Posterior cingulate gyrus (tissue), 11 donors: ENCODE measurements around the gene PRX.
"Not testable (repeated sequence)": the region's sequence is repeated elsewhere in the genome, so short reads cannot be mapped to it uniquely, and the experiment has no call there.

Source experiments
- DNase-seq, 10 donors: peaks; one replicate each; pipeline versions ENCODE4 v3.0.0 to v3.0.0-alpha.2; 2020 to 2021; ENCODE audit warnings: mixed read lengths in 3 of 10
- intact Hi-C: fragments of 100-400 bp; cut with DNase I; formaldehyde crosslinking; loops from one replicate; pipeline ENCODE4 v1.15.1; 2023

PRX gene

DNA sequence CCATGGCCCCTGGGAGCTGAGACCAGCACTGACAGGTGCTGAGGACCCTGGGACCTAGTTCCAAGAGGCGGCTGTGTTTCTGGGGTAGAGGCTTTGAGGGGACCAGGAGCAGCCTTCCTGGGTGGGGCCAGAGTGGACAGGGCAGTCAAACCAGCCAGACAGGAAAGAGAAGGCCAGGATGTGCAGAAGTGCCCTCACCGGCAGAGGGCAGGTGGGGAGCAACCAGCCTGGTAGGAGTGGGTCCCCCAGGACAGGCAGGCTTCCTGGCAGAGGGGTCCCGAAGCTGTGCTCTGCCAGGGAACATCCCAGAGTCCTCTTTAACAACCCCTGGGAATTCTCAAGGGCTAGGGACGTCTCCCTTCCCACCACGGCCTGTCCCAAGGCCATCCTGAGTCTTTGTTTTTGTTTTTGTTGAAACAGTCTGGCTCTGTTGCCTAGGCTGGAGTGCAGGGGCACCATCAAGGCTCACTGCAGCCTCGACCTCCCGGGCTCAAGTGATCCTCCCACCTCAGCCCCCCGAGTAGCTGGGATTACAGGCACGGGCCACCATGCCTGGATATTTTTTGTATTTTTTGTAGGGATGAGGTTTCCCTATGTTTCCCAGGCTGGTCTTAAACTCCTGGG is 20.2 kb downstream of the PRX start:
- DNase-seq = no peak
- intact Hi-C loops = no loop called here

DNA sequence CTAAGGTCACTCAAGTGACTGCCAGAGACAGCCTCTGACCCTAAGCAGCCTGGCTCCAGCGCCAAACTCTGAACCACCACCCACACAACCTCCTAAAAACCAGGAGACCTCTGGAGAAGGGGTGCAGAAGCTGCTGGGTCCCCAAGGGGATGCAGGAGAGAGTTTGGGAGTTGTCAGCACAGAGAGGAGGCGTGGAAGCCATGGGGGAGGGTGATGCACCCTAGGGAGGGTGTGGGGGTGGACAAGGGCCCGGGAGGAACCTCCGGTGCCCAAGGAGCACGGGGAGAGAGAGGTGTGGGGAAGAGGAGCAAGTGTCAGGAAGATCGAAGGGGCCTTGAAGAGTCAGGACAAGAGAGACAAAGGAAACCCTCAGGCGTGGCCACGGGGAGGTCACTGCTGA is 21.1 kb downstream of the PRX start:
- no peak for DNase-seq
- intact Hi-C loops = no loop called here

DNA sequence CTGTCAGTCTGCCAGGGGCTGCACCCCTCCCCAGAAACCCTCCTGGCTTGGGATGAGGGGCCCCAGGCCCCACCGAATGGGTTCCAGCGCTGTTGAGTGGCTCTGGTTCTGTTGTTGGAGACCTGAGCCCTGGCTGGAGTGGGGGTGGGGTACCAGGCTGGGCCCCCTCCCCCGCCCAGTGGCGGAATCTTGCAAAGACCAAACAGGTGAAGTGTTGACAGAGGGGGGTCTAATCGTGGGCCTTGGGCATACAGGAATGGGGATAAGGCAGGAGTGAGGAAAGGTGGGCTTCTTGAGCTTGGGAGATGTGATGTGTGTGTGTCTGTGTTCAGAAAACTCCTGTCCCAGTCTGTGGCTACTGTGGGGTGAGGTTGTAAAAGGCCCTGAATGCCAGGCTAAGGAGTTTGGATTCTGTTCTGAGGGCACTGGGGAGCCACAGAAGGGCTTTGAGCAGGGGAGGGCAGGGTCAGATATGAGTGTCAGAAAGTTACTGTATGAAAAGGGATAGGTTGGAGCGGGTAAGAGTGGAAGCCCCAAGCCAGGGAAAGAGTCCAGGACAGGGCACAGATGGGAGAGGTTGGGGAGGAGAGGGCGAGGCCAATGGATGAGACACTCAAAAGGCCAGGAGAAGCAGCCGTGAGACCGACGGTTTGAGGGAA is 23.0 kb downstream of the PRX start, which contains the start of gene HIPK4:
HIPK4 (minus strand) TSS at position 98 of the 659 bp plus-strand sequence. CDS start 279 bp downstream, outside the sequence.
- intact Hi-C loops = no loop called here
- no peak for DNase-seq

DNA sequence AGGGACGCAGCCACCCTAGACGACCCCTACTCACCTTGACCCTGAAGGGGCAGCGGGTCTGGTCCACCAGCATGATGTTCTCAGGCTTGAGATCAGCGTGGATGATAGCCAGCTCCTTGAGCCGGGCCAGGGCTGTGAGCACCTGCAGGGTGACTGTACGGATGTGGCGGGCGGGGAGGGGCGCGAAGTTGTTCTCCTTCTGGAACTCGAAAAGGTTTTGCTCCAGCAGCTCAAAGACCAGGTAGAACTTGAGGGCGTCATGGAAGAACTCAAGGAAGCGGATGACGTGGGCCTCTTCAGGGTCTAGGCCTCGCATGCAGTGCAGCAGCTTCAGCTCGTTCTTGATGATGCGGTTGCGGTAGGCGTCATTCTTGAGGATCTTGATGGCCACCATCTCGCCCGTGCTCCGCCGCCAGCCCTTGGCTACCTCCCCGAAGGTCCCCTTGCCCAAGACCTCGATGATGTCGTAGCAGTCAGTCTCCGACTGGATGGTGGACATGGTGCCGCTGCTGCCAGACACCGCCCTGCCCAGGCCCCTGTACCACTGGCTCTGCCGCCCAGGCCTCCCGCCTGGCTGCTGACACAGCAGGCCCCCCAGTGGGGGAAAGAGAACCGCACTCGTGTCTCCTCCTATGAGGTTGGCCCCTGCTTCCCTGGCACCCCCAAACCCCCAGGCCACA is 23.6 kb downstream of the PRX start:
- DNase-seq = no peak

DNA sequence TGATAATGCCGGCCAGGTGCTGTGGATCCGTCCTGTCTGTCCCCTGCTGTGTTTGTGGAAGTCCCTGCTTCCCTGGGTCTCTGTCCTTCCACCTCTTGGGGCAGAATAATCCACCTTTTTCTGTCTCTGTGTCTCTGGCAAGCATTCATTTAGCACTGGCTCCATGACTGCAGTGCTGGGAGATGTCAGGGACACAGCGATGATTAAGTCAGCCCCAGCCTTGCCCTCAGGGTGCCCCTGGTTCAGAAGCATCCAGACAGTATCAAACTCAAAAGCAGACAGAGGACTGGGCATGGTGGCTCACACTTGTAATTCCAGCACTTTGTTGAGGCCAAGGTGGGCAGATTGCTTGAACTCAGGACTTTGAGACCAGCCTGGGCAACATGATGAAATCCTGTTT is 24.7 kb downstream of the PRX start:
- intact Hi-C loops = no loop called here
- DNase-seq = no peak

More for the DNA sequence above, 23.6 kb downstream of the PRX start:
- intact Hi-C loops = no loop called here

DNA sequence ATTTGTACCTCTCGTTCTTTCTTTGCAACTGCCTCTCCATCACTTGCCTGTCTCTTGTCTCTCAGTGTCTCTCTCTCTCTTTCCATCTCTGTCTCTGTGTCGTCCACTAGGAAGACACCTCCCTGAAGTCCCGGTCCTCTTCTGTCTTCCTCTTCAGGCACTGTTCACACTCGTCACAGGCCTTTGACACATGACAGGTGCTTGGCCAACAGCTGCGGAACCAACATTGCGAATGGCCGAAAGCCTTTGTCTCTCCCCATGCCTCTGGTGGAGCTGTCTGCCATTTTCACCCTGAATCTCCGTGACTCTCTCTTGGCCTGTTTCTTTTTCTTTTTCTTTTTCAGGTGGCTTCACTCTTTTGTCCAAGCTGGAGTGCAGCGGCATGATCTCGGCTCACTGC is 26.0 kb downstream of the PRX start:
- no peak for DNase-seq
- intact Hi-C loops = no loop called here

DNA sequence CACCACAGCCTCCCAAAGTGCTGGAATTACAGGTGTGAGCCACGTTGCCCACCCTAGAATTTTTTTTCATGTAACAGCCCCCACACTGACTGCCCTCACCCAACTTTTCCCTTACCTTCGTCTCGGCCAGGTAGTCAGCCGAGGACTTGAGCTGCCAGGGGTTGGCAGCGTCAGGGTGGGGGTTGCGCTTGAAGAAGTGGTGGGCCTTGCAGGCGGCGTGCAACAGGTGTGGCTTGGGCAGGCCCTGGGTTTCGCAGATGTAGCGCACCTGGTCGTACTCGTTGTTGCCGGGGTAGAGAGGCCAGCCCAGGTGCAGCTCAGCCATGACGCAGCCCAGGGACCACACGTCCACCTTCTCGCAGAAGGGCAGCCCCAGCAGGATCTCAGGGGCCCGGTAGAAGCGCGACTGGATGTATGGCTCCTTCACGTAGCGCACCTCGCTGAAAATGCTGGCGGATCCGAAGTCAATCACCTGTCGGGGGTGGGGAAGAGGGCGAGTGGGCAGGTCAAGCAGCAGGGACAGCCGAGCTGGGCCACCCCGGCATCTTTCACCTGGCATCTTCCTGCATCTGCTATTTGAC is 29.4 kb downstream of the PRX start:
- intact Hi-C loops = no loop called here
- no peak for DNase-seq

DNA sequence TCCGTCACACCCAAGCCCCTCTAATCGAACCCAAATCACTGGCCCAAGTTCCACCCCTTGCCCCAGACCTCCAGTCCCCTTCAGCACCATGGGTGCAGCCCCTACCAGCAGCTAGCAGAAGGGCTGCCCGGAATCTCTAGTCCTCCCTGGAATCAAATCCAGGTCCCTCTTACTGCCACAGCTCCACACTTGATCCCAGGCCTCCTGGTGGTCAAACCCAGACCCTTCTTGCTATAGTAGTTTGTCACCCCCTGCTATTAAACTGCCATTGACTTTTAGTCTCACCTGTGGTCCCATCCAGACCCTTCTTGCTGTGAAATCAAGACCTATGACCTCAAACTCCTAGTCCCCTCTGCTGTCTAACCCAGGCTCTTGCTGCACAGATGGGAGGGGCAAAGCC is 31.9 kb downstream of the PRX start:
- intact Hi-C loops = no loop called here
- no peak for DNase-seq

DNA sequence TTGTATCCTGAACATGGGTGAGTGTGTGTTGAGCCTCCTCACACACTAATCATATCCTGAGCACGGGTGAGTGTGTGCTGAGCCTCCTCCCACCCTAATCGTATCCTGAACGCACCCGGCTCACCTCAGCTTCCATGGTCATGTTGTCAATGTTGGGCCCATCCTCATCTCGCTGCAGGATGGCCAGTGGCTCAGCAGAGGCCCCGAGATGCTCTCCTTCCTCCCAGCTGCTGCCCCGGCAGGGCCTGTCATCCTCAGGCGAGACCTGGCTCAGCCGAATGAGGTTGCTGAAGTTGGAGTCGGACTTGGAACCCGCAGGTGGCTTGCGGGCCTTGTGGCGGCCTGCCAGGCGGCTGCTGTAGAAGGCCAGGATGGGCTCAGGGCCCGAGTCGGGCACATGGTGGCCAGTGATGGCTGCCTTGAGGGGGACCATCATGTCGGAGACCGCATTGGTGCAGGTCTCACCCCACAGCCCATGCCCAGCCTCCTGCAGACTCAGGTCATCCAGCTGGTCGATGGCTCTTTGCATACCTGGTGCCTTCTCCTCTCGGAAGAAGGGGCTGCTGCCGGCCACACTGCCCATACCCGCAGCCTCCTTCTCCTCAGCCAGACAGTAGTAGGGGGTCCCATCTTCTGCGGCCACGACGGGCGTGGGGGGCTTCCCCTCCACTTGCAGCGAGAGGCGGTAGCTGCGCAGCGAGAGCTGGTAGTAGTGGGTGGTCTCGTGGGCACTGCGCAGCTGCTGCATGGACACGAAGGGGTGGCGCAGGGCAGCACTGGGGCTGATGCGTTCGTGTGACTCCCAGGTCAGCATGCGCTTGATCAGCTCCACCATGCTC is 32.8 kb downstream of the PRX start:
- peak in 1 of 10 donors; percentile 82 for DNase-seq
- intact Hi-C loops = no loop called here

DNA sequence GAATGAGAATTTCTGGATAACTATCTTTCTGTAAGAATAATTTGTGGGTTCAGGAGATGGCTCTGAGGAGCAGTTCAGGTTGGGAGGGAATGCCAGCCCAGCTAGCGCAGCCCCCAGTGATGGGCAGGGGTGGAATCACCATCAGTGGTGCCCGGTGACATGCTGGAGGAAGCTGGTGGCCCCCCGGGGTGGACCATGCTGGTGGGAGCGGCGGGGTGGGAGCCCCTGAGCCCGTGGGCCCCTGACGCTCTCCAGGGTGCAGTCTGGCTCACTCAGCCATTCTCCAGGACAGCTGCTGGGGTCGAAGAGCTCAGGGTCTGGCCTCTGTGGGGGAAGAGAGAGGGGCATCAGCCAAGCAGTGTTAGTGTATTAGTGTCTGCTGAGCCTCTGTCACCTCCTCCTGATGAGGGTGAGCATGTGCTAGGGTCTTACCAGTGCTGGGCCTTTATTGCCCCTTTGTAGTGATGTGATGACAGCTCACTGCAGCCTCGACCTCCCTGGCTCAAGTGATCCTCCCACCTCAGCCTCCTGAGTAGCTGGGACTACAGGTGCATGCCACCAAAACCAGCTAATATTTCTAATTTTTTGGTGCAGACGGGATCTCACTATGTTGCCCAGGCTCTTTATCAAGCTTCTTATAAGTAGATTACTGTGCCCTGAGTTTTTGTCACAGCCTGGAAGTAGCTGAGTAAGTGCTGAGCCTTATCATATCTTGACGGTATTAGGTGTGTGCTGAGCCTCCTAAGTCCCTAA is 33.6 kb downstream of the PRX start:
- intact Hi-C loops = no loop called here
- DNase-seq = no peak

DNA sequence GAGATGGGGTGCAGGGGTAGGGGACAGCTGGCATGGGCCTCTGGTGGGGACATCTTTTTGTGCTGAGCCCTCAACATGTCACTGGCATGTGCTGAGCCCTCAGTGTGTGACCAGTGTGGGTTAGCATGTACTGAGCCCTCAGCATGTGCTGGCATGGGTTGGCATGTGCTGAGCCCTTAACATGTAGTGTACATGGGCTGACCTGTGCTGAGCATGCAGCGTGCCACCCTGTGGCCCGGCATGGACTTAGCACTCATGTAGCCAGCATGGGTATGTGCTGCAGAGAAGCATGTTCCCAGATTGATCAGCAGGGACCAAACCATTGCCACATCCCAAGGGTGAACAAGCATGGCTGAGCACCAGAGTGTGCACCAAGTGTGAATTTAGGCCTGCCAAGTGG is 34.7 kb downstream of the PRX start:
- DNase-seq = no peak
- intact Hi-C loops = no loop called here

DNA sequence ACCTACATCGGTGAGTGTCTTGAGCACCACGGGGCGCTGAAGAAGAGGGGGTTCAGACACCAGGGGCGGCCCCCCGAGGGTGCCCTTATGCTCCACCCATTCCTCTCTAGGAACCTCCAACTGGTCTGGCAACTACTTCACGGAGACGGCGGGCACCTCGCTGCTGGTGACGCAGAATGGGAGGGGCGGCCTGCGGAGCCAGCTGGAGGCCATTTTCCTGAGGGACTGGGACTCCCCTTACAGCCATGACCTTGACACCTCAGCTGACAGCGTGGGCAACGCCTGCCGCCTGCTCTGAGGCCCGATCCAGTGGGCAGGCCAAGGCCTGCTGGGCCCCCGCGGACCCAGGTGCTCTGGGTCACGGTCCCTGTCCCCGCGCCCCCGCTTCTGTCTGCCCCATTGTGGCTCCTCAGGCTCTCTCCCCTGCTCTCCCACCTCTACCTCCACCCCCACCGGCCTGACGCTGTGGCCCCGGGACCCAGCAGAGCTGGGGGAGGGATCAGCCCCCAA is 35.2 kb downstream of the PRX start:
- DNase-seq = peak in 1 of 10 donors; percentile 77
- intact Hi-C loops = no loop called here

DNA sequence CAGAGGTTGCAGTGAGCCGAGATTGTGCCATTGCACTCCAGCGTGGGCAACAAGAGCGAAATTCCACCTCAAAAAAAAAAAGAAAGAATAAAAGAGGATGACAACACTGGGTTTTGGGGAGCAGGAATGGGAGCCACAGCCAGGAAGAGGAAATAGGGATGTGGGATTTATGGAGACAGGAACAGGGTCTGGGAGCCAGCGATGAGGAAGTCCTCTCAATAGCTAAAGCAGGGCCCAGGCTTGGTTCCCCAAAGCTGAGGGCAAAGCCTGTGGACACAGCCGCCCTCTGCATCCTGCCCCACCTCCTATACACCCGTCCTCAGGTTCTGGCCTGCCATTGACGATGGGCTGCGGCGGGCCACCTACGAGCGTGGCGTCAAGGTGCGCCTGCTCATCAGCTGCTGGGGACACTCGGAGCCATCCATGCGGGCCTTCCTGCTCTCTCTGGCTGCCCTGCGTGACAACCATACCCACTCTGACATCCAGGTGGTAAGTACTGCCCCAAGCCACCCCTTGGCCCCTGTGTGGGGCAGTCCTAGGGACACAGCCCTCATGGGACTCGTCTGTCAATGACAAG is 36.8 kb downstream of the PRX start:
- DNase-seq = peak in 1 of 10 donors; percentile 81
- intact Hi-C loops = no loop called here

DNA sequence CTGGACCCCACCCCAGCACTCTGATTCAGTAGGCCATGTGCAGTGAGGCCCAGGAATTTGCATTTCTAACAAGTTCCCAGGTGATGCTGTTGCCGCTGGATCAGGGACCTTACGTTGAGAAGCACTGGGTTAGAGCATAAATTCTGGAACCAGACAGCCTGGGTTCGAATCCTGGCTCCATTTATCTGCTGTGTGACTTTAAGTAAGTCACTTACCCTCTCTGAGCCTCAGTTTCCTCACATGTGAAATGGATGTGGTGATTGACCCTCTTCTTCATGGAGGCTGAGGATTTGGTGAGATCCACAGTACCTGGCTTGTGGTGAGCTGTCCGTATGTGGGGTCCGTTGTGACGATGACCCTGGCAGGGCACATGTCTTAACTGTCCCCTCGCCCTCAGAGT is 39.1 kb downstream of the PRX start:
- no peak for DNase-seq
- intact Hi-C loops = no loop called here

DNA sequence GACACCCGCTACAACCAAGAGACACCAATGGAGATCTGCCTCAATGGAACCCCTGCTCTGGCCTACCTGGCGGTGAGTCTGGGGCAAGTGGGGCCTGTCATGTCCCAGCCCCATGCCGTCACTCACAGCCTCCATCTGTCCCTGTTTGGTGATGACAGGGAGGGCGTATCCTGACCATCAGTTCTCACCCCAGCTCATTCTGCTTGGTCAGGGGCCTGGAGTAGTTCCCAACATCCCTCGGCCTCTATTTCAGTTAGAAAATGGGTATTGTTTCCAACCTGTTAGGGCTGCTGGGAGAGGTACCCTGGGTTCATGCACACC is 41.4 kb downstream of the PRX start:
- DNase-seq = no peak
- intact Hi-C loops = no loop called here

DNA sequence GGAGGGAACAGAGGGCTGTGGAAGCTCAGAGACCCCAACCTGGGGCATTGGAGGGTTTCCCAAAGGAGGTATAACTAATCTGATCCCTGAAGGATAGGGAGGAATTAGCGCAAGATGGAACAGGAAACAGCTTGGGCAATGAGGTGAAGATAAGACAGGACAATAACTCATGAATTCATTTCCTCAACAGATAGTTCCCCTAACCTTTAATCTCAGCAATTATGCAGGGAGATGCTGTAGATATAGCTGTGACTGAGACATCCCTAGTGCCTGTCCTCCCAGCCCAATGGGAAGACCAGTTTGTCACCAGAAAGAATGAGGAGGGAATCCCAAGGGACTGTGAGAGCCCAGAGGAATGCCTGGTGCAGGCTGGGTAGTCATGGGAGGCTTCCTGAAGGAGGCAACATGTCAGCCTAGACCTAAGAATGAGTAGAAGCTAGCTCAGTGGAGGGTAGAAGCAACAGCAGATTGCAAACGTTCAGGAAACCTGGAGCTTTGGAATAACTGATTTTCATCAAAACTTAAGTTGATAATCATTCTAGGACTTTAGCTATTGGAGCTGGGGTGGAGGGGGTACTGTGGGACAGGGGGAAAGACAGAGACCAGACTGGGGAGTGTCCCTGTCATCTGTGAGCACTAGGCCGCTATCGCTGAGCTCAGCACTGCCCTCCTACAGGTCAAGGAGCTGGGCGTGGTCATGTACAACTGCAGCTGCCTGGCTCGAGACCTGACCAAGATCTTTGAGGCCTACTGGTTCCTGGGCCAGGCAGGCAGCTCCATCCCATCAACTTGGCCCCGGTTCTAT is 42.0 kb downstream of the PRX start:
- DNase-seq = no peak
- intact Hi-C loops = no loop called here

DNA sequence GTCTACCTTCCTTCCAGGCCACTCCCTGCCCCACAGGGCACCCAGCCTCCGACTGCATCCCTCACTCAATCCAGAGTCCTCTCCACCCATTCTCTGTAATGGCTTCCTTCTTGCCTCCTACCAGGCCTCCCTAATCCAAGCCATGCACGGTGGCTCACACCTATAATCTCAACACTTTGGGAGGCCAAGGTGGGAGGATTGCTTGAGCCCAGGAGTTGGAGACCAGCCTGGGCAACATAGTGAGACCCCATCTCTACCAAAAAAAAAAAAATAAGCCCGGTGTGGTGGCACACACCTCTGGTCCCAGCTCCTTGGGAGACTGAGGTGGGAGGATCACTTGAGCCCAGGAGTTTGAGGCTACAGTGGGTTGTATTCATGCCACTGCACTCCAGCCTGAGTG is 42.9 kb downstream of the PRX start:
- DNase-seq, intact Hi-C loops: not testable (repeated sequence)

DNA sequence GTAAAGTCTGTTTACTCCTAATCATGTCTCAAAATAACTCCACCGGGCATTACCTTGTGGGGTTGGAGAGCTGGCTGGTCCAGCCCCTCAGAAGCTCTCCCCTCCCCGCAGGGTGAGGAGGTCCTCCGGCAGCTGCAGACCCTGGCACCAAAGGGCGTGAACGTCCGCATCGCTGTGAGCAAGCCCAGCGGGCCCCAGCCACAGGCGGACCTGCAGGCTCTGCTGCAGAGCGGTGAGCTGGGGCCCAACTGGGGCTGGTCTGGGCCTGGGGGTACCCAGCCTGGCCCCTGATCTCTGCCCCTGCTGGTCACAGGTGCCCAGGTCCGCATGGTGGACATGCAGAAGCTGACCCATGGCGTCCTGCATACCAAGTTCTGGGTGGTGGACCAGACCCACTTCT is 43.4 kb downstream of the PRX start:
- intact Hi-C loops = no loop called here
- DNase-seq = no peak
